HG03064 (cell line): ENCODE results near the gene NCK1.
A peak's percentile ranks its signal among the peaks of the same experiment; 100 is the strongest.

Experiments
- ATAC-seq: cut with Tn5 transposase; IDR thresholded peaks from one replicate; pipeline ENCODE4 v1.9.1; 2021; ENCODE audit warnings: low read depth; ENCODE audit not compliant: unreplicated experiment

Gene NCK1

GRCh38 chr3:136904746-136905145 is 42.7 kb downstream of the NCK1 start:
- ATAC-seq: no peak

DNA sequence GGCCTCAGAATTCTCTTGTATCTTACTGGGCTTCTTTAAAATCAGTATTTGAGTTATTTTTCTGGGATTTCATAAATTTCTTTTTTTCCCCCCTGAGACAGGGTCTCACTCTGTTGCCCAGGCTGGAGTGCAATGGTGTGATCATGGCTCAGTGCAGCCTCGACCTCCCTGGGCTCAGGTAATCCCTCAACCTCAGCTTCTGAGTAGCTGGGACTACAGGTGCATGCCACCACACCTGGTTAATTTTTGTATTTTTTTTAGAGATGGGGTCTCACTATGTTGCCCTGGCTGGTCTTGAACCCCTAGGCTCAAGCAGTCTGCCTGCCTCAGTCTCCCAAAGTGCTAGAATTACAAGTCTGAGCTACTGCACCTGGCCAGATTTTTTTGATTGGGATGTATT is 43.5 kb downstream of the NCK1 start:
- no peak for ATAC-seq

DNA sequence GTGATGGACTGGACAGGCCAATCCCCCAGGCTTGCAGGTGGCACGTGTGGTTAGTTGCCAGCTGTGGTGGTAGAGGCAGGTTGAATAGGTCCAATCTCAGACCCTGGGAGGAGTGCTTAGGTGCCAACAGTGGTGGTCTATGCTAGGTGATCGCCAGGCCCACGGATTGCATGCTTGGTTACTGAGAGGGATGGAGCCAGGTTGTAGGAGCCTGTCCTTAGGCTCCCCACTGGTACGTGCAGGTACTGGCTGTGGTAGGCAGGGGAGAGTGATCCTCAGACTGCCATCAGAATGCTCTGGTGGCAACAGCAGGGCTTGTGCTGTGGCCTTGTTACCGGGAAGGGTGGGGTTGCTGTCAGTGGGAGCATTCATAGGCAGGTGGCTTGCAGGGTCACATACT is 44.7 kb downstream of the NCK1 start:
- ATAC-seq: no peak

DNA sequence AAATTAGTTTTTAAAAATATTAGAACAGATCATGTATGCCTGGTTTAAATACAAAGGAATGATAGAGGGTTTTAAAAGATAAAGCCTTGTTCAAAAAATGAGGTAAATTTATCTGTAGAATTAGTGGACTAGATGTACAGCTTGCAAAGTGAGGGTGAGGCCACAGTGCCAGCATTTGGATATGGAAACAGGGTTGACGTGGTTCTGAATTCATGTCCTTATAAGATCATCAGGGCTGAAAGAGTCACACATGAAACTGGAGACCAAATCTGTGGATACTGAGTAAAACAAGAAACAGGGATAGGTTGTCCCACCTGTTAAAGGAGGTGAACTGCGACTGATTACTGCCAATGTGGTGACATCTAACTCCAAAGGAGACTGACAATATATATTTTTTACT is 46.3 kb downstream of the NCK1 start:
- ATAC-seq: no peak

DNA sequence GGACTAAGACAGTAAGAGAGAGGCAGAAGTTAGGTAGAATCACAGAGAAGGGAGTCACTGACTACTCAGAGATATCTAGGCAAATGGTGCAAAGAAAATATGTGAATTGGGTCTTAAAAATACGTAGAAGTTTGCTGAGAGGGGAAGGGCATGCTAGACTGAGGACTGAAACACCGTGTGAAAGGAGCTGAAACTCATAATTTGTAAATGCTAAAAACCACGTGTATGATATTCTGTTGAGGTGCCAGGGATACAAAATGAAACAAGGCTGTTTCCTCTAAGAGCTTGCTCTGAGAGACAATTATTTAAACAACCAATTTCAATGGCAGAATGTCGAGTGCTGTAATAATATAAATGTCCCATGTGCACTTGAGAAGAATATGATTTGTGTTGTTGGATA is 47.2 kb downstream of the NCK1 start:
- peak; percentile 75 for ATAC-seq

- no peak for ATAC-seq
These were observed 48.7 kb downstream of the NCK1 start for GRCh38 chr3:136910697-136911096.

DNA sequence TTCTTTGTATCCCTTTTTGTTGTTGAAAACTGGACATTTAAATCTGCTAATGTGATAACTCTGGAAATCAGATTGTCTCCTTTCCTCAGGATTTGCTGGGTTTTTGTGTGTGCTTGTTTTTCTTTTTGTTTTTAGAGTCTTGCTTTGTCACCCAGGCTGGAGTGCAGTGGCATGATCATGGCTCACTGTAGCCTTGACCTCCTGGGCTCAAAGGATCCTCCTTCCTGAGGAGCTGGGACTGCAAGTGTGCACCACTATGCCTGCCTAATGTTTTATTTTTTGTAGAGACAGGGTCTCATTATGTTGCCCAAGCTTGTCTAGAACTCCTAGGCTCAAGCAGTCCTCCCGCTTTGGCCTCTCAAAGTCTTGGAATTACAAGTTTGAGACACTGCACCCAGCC is 51.2 kb downstream of the NCK1 start:
- no peak for ATAC-seq

DNA sequence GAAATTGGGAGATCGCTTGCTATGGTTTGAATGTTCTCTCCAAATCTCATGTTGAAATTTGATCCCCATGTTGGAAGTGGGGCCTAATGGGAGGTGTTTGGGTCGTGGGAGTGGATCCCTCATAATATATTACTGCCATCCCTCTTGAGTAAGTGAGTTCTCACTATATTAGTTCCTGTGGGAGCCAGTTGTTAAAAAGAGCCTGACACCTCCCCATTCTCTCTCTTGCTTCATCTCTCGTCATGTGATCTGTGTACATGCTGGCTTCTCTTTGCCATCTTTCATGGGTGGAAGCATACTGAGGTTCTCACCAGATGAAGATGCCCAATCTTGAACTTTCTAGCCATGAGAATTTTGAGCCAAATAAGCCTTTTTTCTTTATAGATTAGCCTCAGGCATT is 52.7 kb downstream of the NCK1 start:
- ATAC-seq: no peak

DNA sequence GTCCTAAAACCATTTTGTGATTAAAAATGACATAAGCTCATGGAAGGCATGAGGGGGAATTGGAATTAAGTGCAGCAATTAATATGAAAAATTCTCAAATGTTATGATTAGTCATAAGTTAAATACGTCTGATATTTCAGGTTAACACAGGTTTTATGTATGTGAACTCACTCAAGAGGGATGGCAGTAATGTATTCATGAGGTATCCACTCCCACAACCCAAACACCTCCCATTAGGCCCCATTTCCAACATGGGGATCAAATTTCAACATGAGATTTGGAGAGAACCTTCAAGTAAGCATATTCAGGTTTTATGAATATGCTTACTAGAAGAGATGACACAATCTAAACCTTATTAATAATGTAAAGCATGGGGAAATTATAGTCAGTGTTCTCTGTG is 54.2 kb downstream of the NCK1 start:
- no peak for ATAC-seq

GRCh38 chr3:136919799-136920580 is 58.0 kb downstream of the NCK1 start:
- peak; percentile 79 for ATAC-seq

DNA sequence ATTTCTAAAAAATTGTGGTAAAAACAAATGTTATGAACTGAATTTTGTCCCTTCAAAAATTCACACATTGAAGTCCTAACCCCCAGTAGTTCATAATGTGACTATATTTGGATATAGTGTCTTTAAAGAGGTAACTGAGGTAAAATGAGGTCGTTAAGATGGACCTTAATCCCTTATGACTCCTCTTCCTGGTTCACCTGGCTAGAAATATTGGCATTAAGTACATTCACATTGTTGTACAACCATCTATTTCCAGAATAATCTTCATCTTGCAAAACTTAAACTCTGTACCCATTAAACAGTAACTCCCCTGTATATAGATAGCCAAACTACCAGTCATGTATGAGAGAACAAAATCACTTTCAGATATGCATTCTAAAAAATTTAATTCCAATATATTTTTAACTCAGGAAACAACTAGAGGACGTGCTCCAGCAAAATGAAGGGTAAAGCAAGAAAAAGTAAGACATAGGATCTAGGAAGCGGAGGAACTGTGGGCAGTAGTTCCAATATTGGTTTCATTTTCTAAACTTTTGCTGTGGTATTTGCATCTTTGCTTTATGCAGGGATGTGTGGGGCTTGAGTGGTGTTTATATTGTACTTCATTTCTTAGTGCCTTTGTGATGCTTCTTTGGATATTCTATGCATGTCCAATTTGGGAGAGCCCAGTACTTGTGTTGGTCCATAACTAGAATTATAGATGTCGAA is 59.0 kb downstream of the NCK1 start:
- no peak for ATAC-seq

- no peak for ATAC-seq
These were observed 63.6 kb downstream of the NCK1 start for GRCh38 chr3:136925425-136926190.

- ATAC-seq: no peak
These were observed 66.2 kb downstream of the NCK1 start for GRCh38 chr3:136928240-136928639.

DNA sequence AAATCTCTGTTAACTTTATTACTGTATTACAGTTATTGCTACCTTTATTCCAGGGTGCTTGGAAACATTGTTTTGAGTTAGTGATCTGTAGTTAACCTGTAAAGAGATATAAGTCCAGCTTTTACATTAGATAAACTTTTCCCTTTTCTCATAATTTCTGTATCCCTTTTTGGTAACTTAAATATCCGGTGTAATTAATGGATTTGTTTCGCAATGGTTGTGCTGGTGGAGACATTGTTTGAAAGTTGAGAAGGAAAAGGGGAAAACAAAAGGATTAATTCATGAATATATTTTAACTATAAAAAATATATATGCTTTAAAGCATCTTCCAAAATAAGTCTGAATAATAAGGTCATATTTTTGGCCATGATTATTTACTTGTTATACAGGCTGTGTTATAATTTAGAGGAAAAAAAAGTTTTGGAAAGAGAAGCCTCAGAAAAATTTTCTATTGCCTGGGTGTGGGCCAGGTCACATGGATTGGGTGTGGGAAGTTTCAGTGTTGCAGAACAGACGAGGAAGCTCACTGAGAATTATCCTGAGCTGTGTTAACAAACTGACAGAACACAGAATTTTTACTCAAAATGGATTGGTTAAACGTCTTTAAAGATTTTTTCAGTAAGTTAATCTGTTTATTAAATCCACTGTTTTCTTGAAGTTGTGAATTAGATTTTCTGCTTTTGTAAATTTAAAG is 68.1 kb downstream of the NCK1 start:
- ATAC-seq: no peak

- ATAC-seq: no peak
These were observed 69.6 kb downstream of the NCK1 start for GRCh38 chr3:136931606-136932005.

DNA sequence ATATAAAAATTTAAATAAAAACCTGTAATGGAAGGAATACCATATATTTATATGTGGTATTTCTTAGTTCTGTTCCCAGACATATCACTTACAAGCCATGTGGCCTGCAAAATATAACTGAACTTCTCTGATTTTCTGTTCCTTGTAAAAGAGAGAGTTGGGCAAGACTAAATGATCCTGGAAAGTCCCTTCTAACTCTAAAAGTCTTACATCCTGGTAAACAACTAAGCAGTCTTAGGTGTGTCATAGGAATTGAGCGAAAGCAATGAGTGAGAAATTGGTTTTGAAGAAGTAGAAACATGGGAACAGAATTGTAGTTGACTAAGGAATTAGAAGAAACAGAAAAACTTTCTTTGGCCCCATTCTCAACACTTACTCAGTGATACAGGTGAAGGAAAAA is 70.5 kb downstream of the NCK1 start:
- no peak for ATAC-seq

DNA sequence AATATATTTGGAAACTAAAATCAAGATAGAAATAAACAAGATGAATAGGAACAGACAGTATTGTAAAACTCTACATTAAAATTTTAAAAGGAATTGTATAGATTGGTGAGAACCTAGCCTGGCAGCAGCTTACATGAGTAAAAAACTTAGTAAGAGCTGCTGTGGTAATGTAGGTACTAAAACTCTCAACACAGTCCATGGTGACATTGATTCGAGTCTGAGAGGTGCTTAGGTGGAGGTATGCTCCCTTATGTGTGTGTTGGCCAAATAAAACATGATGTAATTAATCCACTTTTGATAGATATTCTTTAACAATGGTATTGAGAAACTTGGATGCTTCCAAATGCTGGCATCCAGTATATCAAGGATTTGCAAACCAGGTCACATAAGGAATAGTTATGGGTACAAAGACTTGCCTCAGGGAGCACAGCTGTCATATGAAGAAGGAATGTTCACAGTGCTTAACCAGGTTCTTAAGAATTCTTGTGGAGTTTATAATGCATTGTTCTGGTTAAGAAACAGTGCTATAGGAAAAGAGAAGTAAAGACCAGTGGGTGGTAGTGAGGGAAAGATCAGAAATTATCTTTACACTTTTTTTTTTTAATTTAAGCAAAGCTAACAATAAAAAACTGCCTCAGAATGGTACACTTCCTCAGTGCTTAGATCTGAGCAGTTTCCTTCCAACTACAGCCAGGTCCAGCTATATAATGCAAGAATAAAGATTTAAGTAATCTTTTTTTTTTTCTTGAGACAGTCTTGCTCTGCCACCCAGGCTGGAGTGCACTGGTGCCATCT is 71.2 kb downstream of the NCK1 start:
- no peak for ATAC-seq

GRCh38 chr3:136937175-136937574 is 75.2 kb downstream of the NCK1 start:
- ATAC-seq: no peak

DNA sequence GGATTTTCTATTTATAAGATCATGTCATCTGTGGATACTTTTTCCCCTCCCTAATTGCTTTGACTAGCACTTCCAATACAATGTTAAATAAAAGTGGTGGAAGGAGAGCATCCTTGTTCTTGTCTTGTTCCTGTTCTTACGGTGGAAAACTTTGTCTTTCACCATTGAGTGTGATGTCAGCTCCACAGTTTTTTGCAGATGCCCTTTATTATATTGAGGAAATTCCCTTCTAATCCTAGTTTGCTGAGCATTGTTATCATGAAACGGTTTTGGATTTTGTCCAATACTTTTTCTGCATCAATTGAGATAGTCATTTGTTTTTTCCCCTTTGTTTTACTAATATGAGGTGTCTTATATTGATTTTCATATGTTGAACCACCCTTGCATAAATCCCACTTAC is 75.8 kb downstream of the NCK1 start:
- ATAC-seq: no peak

- ATAC-seq: no peak
These were observed 76.3 kb downstream of the NCK1 start for GRCh38 chr3:136938334-136938733.
